GM12875 (cell line): ENCODE measurements around the gene ZNF385C.

ENCODE experiments used
- H3K4me3 ChIP-seq: one replicate; pipeline ENCODE4 v1.5.1; 2011; ENCODE audit warnings: low read depth, low read length, control low read depth
- TF ChIP-seq, protein P1 (sequence below): IDR thresholded peaks from 2 replicates; pipeline ENCODE4 v1.5.1; 2011; ENCODE audit warnings: low read depth, mild to moderate bottlenecking, control low read depth, inconsistent platforms, low read length, moderate library complexity, borderline replicate concordance; ENCODE audit not compliant: insufficient read depth

Gene ZNF385C

GRCh38 chr17:42111265-42111636, 13.0 kb upstream of the ZNF385C start:
- TF ChIP-seq, protein P1, sequence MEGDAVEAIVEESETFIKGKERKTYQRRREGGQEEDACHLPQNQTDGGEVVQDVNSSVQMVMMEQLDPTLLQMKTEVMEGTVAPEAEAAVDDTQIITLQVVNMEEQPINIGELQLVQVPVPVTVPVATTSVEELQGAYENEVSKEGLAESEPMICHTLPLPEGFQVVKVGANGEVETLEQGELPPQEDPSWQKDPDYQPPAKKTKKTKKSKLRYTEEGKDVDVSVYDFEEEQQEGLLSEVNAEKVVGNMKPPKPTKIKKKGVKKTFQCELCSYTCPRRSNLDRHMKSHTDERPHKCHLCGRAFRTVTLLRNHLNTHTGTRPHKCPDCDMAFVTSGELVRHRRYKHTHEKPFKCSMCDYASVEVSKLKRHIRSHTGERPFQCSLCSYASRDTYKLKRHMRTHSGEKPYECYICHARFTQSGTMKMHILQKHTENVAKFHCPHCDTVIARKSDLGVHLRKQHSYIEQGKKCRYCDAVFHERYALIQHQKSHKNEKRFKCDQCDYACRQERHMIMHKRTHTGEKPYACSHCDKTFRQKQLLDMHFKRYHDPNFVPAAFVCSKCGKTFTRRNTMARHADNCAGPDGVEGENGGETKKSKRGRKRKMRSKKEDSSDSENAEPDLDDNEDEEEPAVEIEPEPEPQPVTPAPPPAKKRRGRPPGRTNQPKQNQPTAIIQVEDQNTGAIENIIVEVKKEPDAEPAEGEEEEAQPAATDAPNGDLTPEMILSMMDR, result no peak
- H3K4me3 ChIP-seq, result no peak overlapping the region

- TF ChIP-seq, protein P1, result no peak
- H3K4me3 ChIP-seq, result no peak overlapping the region
Observed at GRCh38 chr17:42110301-42111264, 12.3 kb upstream of the ZNF385C start.

- TF ChIP-seq, protein P1, result no peak
Observed at GRCh38 chr17:42109086-42109485, 10.8 kb upstream of the ZNF385C start.

DNA sequence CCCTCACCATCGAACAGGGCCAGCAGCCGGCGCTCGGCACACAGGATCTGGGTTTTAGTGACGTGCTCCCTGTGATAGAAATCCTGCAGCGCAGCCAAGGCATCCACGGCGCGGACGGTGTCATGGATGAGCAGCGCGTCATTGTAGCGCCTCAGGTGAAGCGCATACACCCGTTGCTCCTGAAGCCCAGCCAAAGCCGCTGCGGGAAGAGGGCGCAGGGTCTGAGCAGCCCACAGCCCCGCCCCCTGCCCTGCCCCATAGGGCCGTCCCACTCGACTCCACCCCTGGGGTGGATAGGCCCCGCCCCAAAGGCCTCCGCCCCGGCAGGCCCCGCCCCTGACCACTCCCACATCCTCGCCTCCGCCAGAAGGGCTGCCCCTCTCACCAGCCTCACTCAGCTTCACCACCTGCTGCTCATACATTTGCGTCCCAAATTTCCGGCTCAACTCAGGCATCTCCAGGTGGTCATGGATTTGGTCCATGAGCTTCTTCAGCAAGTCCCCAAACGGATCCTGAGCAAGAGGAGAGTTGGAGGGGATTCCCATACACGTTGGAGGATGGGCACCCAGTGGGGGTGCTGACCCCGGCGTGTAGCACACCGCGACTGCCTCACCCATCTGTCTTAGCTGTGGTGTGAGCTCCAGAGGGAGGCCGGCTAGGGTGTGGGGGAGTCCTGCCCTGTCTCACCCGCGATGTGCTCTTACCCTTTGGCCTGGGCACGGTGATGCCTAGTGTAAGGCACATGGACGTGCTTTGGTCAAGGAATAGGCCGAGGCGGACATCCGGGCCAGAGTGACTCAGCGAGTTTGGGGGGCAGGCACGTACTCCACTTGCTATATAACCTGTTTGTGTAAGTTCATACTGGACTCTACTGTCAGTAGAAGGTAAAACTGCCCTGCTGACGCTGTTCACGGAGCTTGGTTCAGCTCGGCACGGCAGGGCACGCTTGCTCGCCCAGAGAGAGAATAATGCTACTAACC, 9.6 kb upstream of the ZNF385C start:
- H3K4me3 ChIP-seq, result no peak overlapping the region
- TF ChIP-seq, protein P1, result no peak

More at GRCh38 chr17:42109086-42109485, 10.8 kb upstream of the ZNF385C start:
- H3K4me3 ChIP-seq, result no peak overlapping the region

DNA sequence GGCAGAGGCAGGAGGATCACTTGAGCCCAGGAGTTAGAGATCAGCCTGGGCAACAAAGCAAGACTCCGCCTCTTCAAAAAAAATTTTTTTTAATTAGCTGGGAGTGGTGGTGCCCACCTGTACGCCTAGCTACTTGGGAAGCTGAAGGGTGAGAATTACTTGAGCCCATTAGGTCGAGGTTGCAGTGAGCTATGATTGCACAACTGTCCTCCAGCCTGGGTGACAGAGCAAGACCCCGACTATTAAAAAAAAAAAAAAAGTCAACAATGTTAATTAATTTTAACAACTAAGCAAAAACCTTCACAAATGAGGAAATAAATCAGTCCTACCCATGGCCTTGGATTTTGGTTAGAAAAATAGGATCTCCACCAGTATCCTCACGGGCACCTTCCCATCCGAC, 8.9 kb upstream of the ZNF385C start:
- TF ChIP-seq, protein P1, result no peak
- H3K4me3 ChIP-seq, result no peak overlapping the region

DNA sequence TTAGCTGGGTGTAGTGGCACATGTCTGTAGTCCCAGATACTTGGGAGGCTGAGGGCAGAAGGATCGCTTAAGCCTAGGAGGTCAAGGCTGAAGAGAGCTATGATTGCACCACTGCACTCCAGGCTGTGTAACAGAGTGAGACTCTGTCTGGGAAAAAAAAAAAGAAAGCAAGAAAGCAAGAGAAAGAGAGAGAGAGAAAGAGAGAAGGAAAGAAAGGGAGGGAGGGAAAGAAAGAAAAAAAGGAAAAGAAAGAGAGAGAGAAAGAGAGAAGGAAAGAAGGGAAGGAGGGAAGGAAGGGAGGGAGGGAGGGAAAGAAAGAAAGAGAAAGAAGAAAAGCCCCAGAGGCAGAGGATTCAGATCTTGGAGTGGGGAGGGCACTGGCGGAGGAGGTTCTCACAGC, 7.7 kb upstream of the ZNF385C start:
- no peak overlapping the region for H3K4me3 ChIP-seq
- TF ChIP-seq, protein P1, result no peak
